GM23248 (cell line): ENCODE results near the gene ABCG5. TPM values are rescaled to one million over a fixed set of nuclear protein-coding genes. Genes with fewer than 3 reads are reported as not detected.

Experiments
- DNase-seq: peaks from one replicate; pipeline ENCODE4 v3.0.0-alpha.2; 2015
- H2AFZ ChIP-seq: fragments of 200-600 bp; sonication (generic); 2 replicates; pipeline ENCODE4 v1.6.1; 2016; ENCODE audit warnings: antibody characterized with exemption
- H3F3A ChIP-seq: fragments of 200-600 bp; sonication (generic); 2 replicates; pipeline ENCODE4 v1.6.1; 2016; ENCODE audit warnings: mild to moderate bottlenecking, antibody characterized with exemption, mixed run types; ENCODE audit not compliant: insufficient read depth
- H3K27ac ChIP-seq: fragments of 200-600 bp; sonication (generic); 2 replicates; pipeline ENCODE4 v1.5.1; 2016; ENCODE audit warnings: mild to moderate bottlenecking
- H3K27me3 ChIP-seq: fragments of 200-600 bp; sonication (generic); replicated peaks from 2 replicates; pipeline ENCODE4 v1.6.1; 2016; ENCODE audit warnings: mild to moderate bottlenecking; ENCODE audit not compliant: insufficient read depth
- H3K36me3 ChIP-seq: fragments of 200-600 bp; sonication (generic); 2 replicates; pipeline ENCODE4 v1.6.1; 2016; ENCODE audit warnings: low read depth, mild to moderate bottlenecking
- H3K4me1 ChIP-seq: fragments of 200-600 bp; sonication (generic); 2 replicates; pipeline ENCODE4 v1.6.1; 2016; ENCODE audit warnings: mild to moderate bottlenecking; ENCODE audit not compliant: insufficient read depth
- H3K4me2 ChIP-seq: fragments of 200-600 bp; sonication (generic); one replicate; pipeline ENCODE4 v1.6.1; 2016; ENCODE audit warnings: mild to moderate bottlenecking; ENCODE audit not compliant: unreplicated experiment
- H3K4me3 ChIP-seq: fragments of 200-600 bp; sonication (generic); 2 replicates; pipeline ENCODE4 v1.5.1; 2016; ENCODE audit warnings: mild to moderate bottlenecking
- H3K79me2 ChIP-seq: fragments of 200-600 bp; sonication (generic); 2 replicates; pipeline ENCODE4 v1.6.1; 2016; ENCODE audit warnings: mild to moderate bottlenecking; ENCODE audit not compliant: insufficient read depth
- H3K9ac ChIP-seq: fragments of 200-600 bp; sonication (generic); 2 replicates; pipeline ENCODE4 v1.6.1; 2016; ENCODE audit warnings: mild to moderate bottlenecking
- H3K9me2 ChIP-seq: fragments of 200-600 bp; sonication (generic); 2 replicates; pipeline ENCODE4 v1.6.1; 2016; ENCODE audit warnings: mixed run types, mild to moderate bottlenecking, moderate library complexity; ENCODE audit not compliant: insufficient read depth
- H3K9me3 ChIP-seq: fragments of 200-600 bp; sonication (generic); one replicate; pipeline ENCODE4 v1.6.1; 2017; ENCODE audit warnings: low read depth
- H4K20me1 ChIP-seq: fragments of 200-600 bp; sonication (generic); 2 replicates; pipeline ENCODE4 v1.6.0; 2016; ENCODE audit not compliant: insufficient read depth
- EZH2 ChIP-seq: fragments of 200-600 bp; sonication (generic); IDR thresholded peaks from 2 replicates; pipeline ENCODE4 v1.6.1; 2018; ENCODE audit warnings: antibody characterized with exemption, mild to moderate bottlenecking; ENCODE audit not compliant: insufficient read depth, poor library complexity, severe bottlenecking
- EZH2phosphoT487 ChIP-seq: fragments of 200-600 bp; sonication (generic); IDR thresholded peaks from 2 replicates; pipeline ENCODE4 v1.6.1; 2018; ENCODE audit warnings: antibody characterized with exemption, moderate library complexity, mild to moderate bottlenecking, low read depth; ENCODE audit not compliant: insufficient read depth
- whole genome bisulfite sequencing, 2 experiments: methylation state at CpG; one replicate each; pipeline ENCODE4 v1.1.6; 2015 to 2017; ENCODE audit warnings: low lambda C conversion rate in 2 of 2, low coverage in 1 of 2; ENCODE audit errors: missing lambda C conversion rate in 2 of 2; 5-methylcytosine and 5-hydroxymethylcytosine counted together
- in situ Hi-C: fragments of 300-500 bp; cut with MboI; formaldehyde crosslinking; loops from 2 replicates; pipeline ENCODE4 v1.15.0; 2020
- polyA plus RNA-seq: library from polyadenylated mRNA; unstranded; fragments of >200 nt; fragmentation: Nextera tagmentation; extraction: Ambion mirVana; gene quantifications from 2 replicates; pipeline ENCODE4 v1.2.1, GENCODE V29; 2016
- total RNA-seq: library from RNA; depleted of rRNA; stranded (reverse); fragments of >200 nt; shearing (Covaris generic); gene quantifications from 2 replicates; pipeline ENCODE4 v1.2.3, GENCODE V29; 2014

The ABCG5 gene
- total and polyA plus RNA-seq, 2 experiments from 2014 or later: not detected

DNA sequence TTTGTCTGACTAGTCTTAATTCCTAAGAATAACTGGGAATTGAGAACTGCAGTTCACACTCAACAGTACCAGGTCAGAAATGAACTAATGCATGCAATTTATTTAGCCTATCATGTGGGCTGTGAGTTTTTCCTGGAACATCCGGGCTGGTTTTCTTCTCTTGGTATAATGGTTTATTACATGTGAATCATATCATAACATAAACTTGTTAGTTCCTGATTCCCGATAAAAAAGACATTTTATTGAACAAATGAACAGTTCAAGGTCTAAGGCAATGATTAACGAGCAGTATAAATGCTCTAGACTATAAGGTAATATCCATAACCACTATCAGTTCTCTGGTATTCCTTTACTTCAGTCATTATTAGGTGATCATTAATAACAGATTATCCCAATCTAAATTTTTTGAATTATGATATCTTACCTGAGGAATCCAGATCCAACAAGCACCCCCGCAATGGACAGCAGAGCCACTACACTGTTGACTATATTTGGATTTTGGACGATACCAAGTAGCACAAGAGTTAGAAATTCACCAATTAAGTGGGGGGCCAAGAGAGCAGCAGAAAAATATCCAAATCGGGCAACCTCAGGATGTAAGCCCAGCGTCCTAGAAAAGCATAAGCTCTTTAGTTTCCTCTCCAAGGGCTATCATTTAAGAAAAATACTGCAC, 19.0 kb downstream of the ABCG5 start:
- 61 to 66% methylated on average over 7 of the region's 7 CpGs for WGBS, 2 experiments
- no peaks in the 10 kb centered on the region for H3K9me2 ChIP-seq
- H3K4me2 ChIP-seq: no peak overlapping the region
- peaks cover 21% of the 10 kb centered on the region; the same call in 1 of the 2 replicates for H3K27me3 ChIP-seq
- no peak overlapping the region for H3K9ac ChIP-seq
- H3K4me3 ChIP-seq: no peak overlapping the region
- peaks cover 4% of the 10 kb centered on the region; the same call in 1 of the 2 replicates for H3K4me1 ChIP-seq
- H3K27ac ChIP-seq: no peak overlapping the region
- no peak overlapping the region for H2AFZ ChIP-seq
- TF ChIP-seq EZH2phosphoT487 (no peak), EZH2 (no peak)
- no peaks in the 10 kb centered on the region for H3F3A ChIP-seq
- in situ Hi-C loops: no loop called here
- DNase-seq: no peak
- H3K36me3 ChIP-seq: no peaks in the 10 kb centered on the region
- H3K9me3 ChIP-seq: no peaks in the 10 kb centered on the region
- no peaks in the 10 kb centered on the region for H3K79me2 ChIP-seq
- H4K20me1 ChIP-seq: no peaks in the 10 kb centered on the region

DNA sequence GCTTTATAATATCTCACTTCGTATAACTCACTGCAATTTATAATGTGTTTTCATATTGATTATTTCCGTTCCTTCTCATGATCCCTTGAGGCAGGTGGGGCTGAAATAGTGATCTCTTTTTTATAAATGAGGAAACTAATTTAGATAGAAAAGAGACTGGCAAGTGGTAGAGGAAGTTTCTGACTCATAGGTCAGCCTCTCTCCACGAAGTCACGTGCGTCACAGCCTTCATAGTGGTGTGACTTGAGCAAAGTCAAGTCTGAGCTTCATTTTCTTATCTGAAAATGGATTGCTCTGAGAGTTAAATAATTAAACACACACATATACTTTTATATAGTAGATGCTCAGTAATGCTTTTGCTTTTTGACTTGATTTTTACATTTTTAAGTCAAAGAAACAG, 19.9 kb downstream of the ABCG5 start:
- TF ChIP-seq EZH2phosphoT487 (no peak), EZH2 (no peak)
- Histone ChIP-seq H3K27ac (no peak overlapping the region), H3K9ac (no peak overlapping the region), H3K27me3 (peaks cover 13% of the 10 kb centered on the region; the same call in 1 of the 2 replicates), H3F3A (no peaks in the 10 kb centered on the region), H3K4me3 (no peak overlapping the region), H3K4me2 (no peak overlapping the region), H3K4me1 (peaks cover 4% of the 10 kb centered on the region; the same call in 1 of the 2 replicates), H4K20me1 (no peaks in the 10 kb centered on the region), H3K79me2 (no peaks in the 10 kb centered on the region), H3K36me3 (no peaks in the 10 kb centered on the region), H3K9me3 (no peaks in the 10 kb centered on the region), H3K9me2 (no peaks in the 10 kb centered on the region), H2AFZ (no peak overlapping the region)
- 57 to 59% methylated on average over 5 of the region's 5 CpGs for WGBS, 2 experiments
- DNase-seq: peak; percentile 59
- in situ Hi-C loops: no loop called here

DNA sequence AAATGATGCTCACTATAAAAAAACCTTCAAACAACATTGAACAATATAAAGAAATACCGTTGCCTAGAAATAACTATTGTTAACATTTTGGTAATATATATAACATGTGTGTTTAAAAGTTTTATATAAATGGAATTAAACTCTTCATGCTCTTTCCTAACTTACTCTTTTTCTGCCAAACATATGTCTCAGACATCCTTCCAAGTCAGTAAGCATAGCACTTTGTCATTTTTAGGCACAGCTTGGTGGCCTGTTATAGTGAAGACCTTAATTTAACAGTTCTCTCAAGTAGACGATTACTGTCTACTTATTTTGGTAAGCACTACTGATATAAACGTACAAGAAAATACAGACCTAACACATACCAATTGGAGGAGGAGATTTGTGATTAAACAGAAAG, 23.9 kb downstream of the ABCG5 start:
- in situ Hi-C loops: no loop called here

DNA sequence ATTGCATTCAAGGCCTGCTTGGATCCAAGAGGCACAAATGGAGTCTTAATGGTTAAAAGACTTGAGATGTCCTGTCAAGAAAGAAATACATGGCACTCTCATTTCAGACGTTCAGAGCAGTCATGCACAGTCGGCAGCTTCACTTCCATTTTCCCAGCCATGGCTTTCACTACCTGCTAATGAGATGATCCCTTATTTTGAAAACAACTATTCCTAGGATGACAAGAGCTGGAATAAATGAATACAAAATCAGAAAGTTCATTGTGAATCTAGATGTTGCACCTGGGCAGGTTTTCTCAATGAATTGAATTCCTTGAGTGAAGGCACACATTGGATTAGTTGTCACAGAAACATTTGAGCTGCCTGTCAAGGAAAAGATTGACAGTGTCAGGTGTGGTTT, 25.7 kb downstream of the ABCG5 start:
- no peak overlapping the region for H3K27ac ChIP-seq
- 52 to 55% methylated on average over 2 of the region's 2 CpGs for WGBS, 2 experiments

More for the DNA sequence above, 23.9 kb downstream of the ABCG5 start:
- H3K9me2 ChIP-seq: no peaks in the 10 kb centered on the region
- H3K9ac ChIP-seq: no peak overlapping the region
- TF ChIP-seq EZH2phosphoT487 (no peak), EZH2 (no peak)
- H3K27ac ChIP-seq: no peak overlapping the region
- no peak for DNase-seq
- H3K9me3 ChIP-seq: no peaks in the 10 kb centered on the region
- H3F3A ChIP-seq: no peaks in the 10 kb centered on the region
- H2AFZ ChIP-seq: no peak overlapping the region
- peaks cover 4% of the 10 kb centered on the region; the same call in 1 of the 2 replicates for H3K4me1 ChIP-seq
- no peaks in the 10 kb centered on the region for H3K27me3 ChIP-seq
- H3K4me2 ChIP-seq: no peak overlapping the region
- WGBS, 2 experiments: 40 to 50% methylated on average over 3 of the region's 3 CpGs
- no peaks in the 10 kb centered on the region for H3K36me3 ChIP-seq
- H4K20me1 ChIP-seq: no peaks in the 10 kb centered on the region
- H3K4me3 ChIP-seq: no peak overlapping the region
- no peaks in the 10 kb centered on the region for H3K79me2 ChIP-seq

More for the DNA sequence above, 25.7 kb downstream of the ABCG5 start:
- H3K9me3 ChIP-seq: no peaks in the 10 kb centered on the region
- H3K79me2 ChIP-seq: no peaks in the 10 kb centered on the region
- H3K36me3 ChIP-seq: no peaks in the 10 kb centered on the region
- TF ChIP-seq EZH2phosphoT487: no peak
- TF ChIP-seq EZH2: no peak
- no peak overlapping the region for H3K4me2 ChIP-seq
- in situ Hi-C loops: no loop called here
- H2AFZ ChIP-seq: no peak overlapping the region
- no peak overlapping the region for H3K9ac ChIP-seq
- no peaks in the 10 kb centered on the region for H3K9me2 ChIP-seq
- DNase-seq: no peak
- no peak overlapping the region for H3K4me3 ChIP-seq
- H3K27me3 ChIP-seq: no peaks in the 10 kb centered on the region
- H4K20me1 ChIP-seq: no peaks in the 10 kb centered on the region
- H3F3A ChIP-seq: no peaks in the 10 kb centered on the region
- no peaks in the 10 kb centered on the region for H3K4me1 ChIP-seq
